ENCODE measurements around the gene CUEDC1. TPM values are rescaled to one million over a fixed set of nuclear protein-coding genes. Genes with fewer than 3 reads are reported as not detected.

CUEDC1 gene
- total RNA-seq, 1 experiment from 2014 or later = 53.5 TPM

GRCh38 chr17:57944908-57945307, 10.3 kb downstream of the CUEDC1 start:
- intact Hi-C loops (cut with micrococcal nuclease; ENCODE audit: unreplicated experiment) = no loop called here
- Histone ChIP-seq H3K9me3 (ENCODE audit: low read depth, low read length, poor library complexity, severe bottlenecking) (no peaks in the 10 kb centered on the region), H3K4me3 (ENCODE audit: low read depth, low read length, poor library complexity, severe bottlenecking) (no peak overlapping the region), H3K27ac (ENCODE audit: low read depth, low read length, poor library complexity, severe bottlenecking) (peak overlapping the region; percentile 6), H3K27me3 (replicated peaks; ENCODE audit: insufficient read depth, low read depth, low read length, poor library complexity) (no peaks in the 10 kb centered on the region), H3K4me1 (ENCODE audit: insufficient read depth, low read length, poor library complexity, severe bottlenecking) (peaks cover 86% of the 10 kb centered on the region), H3K36me3 (ENCODE audit: insufficient read depth, low read length, poor library complexity, severe bottlenecking) (no peaks in the 10 kb centered on the region)
- ChIA-PET CTCF (no interaction called here), POLR2A (ENCODE audit: low non-redundant PET) (no interaction called here)
- DNase-seq (ENCODE audit: low spot score) = no peak
- BruUV-seq (replicated peaks) = no TSS peak
- TF ChIP-seq EZH2 (IDR thresholded peaks at IDR 0.05; ENCODE audit: borderline replicate concordance, low read depth, low read length, poor library complexity, severe bottlenecking) (no peak), CTCF (conservative IDR thresholded peaks at IDR 0.05; ENCODE audit: low read depth, low read length) (no peak)

- BruUV-seq (replicated peaks) = no TSS peak
- H3K27ac ChIP-seq (ENCODE audit: low read depth, low read length, poor library complexity, severe bottlenecking) = no peak overlapping the region
- DNase-seq (ENCODE audit: low spot score) = no peak
- peaks cover 79% of the 10 kb centered on the region for H3K4me1 ChIP-seq (ENCODE audit: insufficient read depth, low read length, poor library complexity, severe bottlenecking)
- CTCF ChIA-PET = no interaction called here
- TF ChIP-seq EZH2 (IDR thresholded peaks at IDR 0.05; ENCODE audit: borderline replicate concordance, low read depth, low read length, poor library complexity, severe bottlenecking) (no peak), CTCF (conservative IDR thresholded peaks at IDR 0.05; ENCODE audit: low read depth, low read length) (no peak)
- H3K9me3 ChIP-seq (ENCODE audit: low read depth, low read length, poor library complexity, severe bottlenecking) = no peaks in the 10 kb centered on the region
- intact Hi-C loops (cut with micrococcal nuclease; ENCODE audit: unreplicated experiment) = no loop called here
- POLR2A ChIA-PET (ENCODE audit: low non-redundant PET) = no interaction called here
- H3K27me3 ChIP-seq (replicated peaks; ENCODE audit: insufficient read depth, low read depth, low read length, poor library complexity) = no peaks in the 10 kb centered on the region
- no peaks in the 10 kb centered on the region for H3K36me3 ChIP-seq (ENCODE audit: insufficient read depth, low read length, poor library complexity, severe bottlenecking)
- H3K4me3 ChIP-seq (ENCODE audit: low read depth, low read length, poor library complexity, severe bottlenecking) = no peak overlapping the region
Observed at GRCh38 chr17:57943645-57944044, 11.6 kb downstream of the CUEDC1 start.

GRCh38 chr17:57943140-57943539, 12.1 kb downstream of the CUEDC1 start:
- H3K4me3 ChIP-seq (ENCODE audit: low read depth, low read length, poor library complexity, severe bottlenecking) = no peak overlapping the region
- no peak for TF ChIP-seq EZH2 (IDR thresholded peaks at IDR 0.05; ENCODE audit: borderline replicate concordance, low read depth, low read length, poor library complexity, severe bottlenecking)
- TF ChIP-seq CTCF (conservative IDR thresholded peaks at IDR 0.05; ENCODE audit: low read depth, low read length) = no peak
- no peaks in the 10 kb centered on the region for H3K36me3 ChIP-seq (ENCODE audit: insufficient read depth, low read length, poor library complexity, severe bottlenecking)
- no peak for DNase-seq (ENCODE audit: low spot score)
- intact Hi-C loops (cut with micrococcal nuclease; ENCODE audit: unreplicated experiment) = no loop called here
- H3K27me3 ChIP-seq (replicated peaks; ENCODE audit: insufficient read depth, low read depth, low read length, poor library complexity) = no peaks in the 10 kb centered on the region
- ChIA-PET CTCF (no interaction called here), POLR2A (ENCODE audit: low non-redundant PET) (no interaction called here)
- no peak overlapping the region for H3K27ac ChIP-seq (ENCODE audit: low read depth, low read length, poor library complexity, severe bottlenecking)
- BruUV-seq (replicated peaks) = no TSS peak
- peaks cover 74% of the 10 kb centered on the region for H3K4me1 ChIP-seq (ENCODE audit: insufficient read depth, low read length, poor library complexity, severe bottlenecking)
- H3K9me3 ChIP-seq (ENCODE audit: low read depth, low read length, poor library complexity, severe bottlenecking) = no peaks in the 10 kb centered on the region
